Measurements from ENCODE around the gene GIPR. TPM values are rescaled to one million over a fixed set of nuclear protein-coding genes. Genes with fewer than 3 reads are reported as not detected.
"Not testable (repeated sequence)": the region's sequence is repeated elsewhere in the genome, so short reads cannot be mapped to it uniquely, and the experiment has no call there.

Gene GIPR, protein sequence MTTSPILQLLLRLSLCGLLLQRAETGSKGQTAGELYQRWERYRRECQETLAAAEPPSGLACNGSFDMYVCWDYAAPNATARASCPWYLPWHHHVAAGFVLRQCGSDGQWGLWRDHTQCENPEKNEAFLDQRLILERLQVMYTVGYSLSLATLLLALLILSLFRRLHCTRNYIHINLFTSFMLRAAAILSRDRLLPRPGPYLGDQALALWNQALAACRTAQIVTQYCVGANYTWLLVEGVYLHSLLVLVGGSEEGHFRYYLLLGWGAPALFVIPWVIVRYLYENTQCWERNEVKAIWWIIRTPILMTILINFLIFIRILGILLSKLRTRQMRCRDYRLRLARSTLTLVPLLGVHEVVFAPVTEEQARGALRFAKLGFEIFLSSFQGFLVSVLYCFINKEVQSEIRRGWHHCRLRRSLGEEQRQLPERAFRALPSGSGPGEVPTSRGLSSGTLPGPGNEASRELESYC
- 1.6 TPM for total RNA-seq (ENCODE audit: unreplicated experiment)
- long read RNA-seq = 0 reads

DNA sequence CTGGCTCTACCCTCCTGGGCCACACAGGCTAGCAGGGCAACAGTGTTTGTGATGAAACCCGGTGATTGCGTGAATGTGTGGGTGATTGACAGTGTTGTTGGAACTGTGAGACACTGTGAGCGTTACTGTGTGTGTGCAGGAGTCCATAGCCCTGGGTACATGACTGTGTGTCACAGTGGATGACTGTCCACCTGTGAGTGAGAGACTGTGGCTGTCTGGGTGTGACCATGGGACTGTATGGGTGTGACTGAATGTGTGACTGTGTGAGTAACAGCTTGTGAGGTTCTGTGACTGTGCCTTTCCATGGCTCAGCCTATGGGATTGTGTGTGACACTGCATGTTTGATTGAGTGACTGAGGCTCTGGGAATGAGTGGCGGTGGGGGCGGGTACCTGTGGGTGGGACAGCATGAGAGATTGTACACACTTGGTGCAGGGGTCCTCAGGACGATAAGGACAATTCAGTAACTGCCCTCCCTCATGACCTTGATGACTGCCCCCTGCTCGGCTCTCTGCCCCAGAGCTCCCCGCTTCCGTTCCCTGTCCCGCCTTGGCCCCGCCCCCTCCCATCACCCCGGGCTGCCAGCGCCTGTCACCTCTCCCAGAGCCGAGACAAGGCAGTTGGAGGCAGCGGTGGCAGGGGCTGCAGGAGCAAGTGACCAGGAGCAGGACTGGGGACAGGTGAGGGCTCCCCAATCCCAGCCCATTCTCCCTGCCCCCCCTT lies at the start of gene GIPR:
Gene GIPR, plus strand, starts transcription at position 602 of the 722 bp plus-strand sequence. CDS start 1,300 bp downstream, outside the sequence.
- peak within 1 kb of the TSS; percentile 24 for H3K27ac Mint-ChIP-seq (ENCODE audit: unreplicated experiment)
- peak within 1 kb of the TSS; percentile 80 for H3K4me3 Mint-ChIP-seq (ENCODE audit: unreplicated experiment)
- no peaks in the 10 kb centered on the region for H3K9me3 Mint-ChIP-seq (ENCODE audit: unreplicated experiment)
- no peak for DNase-seq (ENCODE audit: low spot score)
- peaks cover 28% of the 10 kb centered on the region for H3K4me1 Mint-ChIP-seq (ENCODE audit: unreplicated experiment)
- TF ChIP-seq, protein P1, sequence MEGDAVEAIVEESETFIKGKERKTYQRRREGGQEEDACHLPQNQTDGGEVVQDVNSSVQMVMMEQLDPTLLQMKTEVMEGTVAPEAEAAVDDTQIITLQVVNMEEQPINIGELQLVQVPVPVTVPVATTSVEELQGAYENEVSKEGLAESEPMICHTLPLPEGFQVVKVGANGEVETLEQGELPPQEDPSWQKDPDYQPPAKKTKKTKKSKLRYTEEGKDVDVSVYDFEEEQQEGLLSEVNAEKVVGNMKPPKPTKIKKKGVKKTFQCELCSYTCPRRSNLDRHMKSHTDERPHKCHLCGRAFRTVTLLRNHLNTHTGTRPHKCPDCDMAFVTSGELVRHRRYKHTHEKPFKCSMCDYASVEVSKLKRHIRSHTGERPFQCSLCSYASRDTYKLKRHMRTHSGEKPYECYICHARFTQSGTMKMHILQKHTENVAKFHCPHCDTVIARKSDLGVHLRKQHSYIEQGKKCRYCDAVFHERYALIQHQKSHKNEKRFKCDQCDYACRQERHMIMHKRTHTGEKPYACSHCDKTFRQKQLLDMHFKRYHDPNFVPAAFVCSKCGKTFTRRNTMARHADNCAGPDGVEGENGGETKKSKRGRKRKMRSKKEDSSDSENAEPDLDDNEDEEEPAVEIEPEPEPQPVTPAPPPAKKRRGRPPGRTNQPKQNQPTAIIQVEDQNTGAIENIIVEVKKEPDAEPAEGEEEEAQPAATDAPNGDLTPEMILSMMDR (IDR thresholded peaks at IDR 0.05; ENCODE audit: unreplicated experiment) = no peak
- peaks cover 28% of the 10 kb centered on the region for H3K27me3 Mint-ChIP-seq (ENCODE audit: unreplicated experiment)
- H3K36me3 Mint-ChIP-seq (ENCODE audit: low read depth, unreplicated experiment) = peaks cover 5% of the 10 kb centered on the region

DNA sequence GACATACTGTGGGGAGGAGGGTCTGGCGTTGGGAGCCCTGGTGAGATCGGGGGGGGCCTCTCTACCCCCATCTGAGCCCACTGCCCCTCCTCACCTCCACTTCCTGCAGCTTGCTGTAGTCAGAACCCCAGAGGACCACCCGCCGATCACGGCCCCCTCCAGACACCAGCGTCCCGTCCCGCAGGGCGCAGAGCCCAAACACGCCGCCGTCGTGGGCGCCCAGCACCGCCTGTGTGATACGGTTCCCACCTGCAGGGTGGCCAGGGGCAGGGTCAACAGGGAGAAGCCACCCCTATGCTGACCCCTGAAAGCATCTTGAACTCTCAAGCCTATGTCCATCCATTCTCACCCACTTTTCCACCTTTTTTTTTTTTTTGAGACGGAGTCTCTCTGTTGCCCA lies 46.6 kb upstream of the GIPR start:
- TF ChIP-seq, protein P1 (IDR thresholded peaks at IDR 0.05; ENCODE audit: unreplicated experiment) = no peak
- H3K27ac Mint-ChIP-seq (ENCODE audit: unreplicated experiment) = no peak overlapping the region
- no peaks in the 10 kb centered on the region for H3K4me1 Mint-ChIP-seq (ENCODE audit: unreplicated experiment)
- H3K36me3 Mint-ChIP-seq (ENCODE audit: low read depth, unreplicated experiment) = peaks cover 12% of the 10 kb centered on the region
- no peak for DNase-seq (ENCODE audit: low spot score)
- H3K9me3 Mint-ChIP-seq (ENCODE audit: unreplicated experiment) = no peaks in the 10 kb centered on the region
- H3K4me3 Mint-ChIP-seq (ENCODE audit: unreplicated experiment) = no peak overlapping the region
- peaks cover 9% of the 10 kb centered on the region for H3K27me3 Mint-ChIP-seq (ENCODE audit: unreplicated experiment)

DNA sequence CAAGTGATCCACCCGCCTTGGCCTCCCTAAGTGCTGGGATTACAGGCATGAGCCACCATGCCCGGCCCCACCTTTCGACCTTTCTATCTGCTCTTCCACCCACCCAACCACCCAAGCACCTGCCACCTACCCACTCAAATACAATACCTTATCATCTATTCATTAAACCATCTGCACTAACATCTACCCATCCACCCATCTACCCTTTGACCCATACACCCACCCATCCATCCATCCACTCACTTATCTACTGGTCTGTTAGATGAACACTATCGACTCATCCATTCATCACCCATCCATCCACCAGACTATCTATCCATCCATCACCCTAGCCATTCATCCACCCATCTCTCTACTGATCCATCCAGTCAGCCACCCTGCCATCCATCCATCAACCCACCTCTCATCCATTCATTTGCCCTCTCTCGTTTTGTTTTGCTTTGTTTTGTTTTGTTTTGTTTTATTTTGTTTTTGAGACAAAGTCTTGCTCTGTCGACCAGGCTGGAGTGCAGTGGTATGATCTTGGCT lies 46.0 kb upstream of the GIPR start:
- Mint-ChIP-seq H3K27me3 (ENCODE audit: unreplicated experiment) (peaks cover 8% of the 10 kb centered on the region), H3K27ac (ENCODE audit: unreplicated experiment) (no peak overlapping the region), H3K4me3 (ENCODE audit: unreplicated experiment) (no peak overlapping the region), H3K36me3 (ENCODE audit: low read depth, unreplicated experiment) (peaks cover 12% of the 10 kb centered on the region), H3K9me3 (ENCODE audit: unreplicated experiment) (no peaks in the 10 kb centered on the region), H3K4me1 (ENCODE audit: unreplicated experiment) (no peaks in the 10 kb centered on the region)
- TF ChIP-seq, protein P1 (IDR thresholded peaks at IDR 0.05; ENCODE audit: unreplicated experiment) = no peak
- DNase-seq (ENCODE audit: low spot score) = no peak

DNA sequence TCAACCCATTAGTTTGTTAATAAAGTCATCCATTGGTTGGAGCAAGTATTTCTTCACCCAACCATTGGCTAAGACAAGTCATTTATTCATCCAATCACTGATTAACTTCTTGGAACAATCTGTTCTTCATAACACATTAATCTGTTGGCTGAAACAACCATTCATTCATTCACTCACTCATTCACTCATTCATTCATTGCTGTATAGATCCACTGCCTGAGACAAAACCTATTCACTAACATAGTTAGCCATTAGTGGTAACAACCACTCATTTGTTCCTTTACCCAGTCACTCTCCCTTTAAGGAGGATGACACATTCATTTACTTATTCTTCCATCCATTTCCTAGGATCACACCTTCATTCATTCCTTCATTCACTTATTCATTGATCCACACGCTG lies 44.0 kb upstream of the GIPR start:
- Mint-ChIP-seq H3K36me3 (ENCODE audit: low read depth, unreplicated experiment) (peaks cover 12% of the 10 kb centered on the region), H3K27ac (ENCODE audit: unreplicated experiment) (no peak overlapping the region), H3K27me3 (ENCODE audit: unreplicated experiment) (peaks cover 13% of the 10 kb centered on the region), H3K4me3 (ENCODE audit: unreplicated experiment) (peak overlapping the region; percentile 17), H3K9me3 (ENCODE audit: unreplicated experiment) (no peaks in the 10 kb centered on the region), H3K4me1 (ENCODE audit: unreplicated experiment) (no peaks in the 10 kb centered on the region)
- TF ChIP-seq, protein P1 (IDR thresholded peaks at IDR 0.05; ENCODE audit: unreplicated experiment) = no peak
- DNase-seq (ENCODE audit: low spot score) = no peak

DNA sequence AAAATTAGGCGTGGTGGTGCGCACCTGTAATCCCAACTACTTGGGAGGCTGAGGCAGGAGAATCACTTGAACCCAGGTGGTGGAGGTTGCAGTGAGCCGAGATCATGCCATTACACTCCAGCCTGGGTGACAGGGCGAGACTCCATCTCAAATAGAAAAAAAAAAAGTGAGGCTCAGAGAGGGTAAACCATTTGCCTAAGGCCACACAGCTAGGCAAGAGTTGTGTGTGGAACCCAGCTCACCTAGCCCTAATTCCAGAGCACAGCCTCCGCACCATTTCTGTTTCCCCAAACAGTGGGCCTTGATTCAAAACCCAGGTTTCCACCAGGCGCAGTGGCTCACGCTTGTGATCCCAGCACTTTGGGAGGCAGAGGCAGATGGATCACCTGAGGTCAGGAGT lies 39.8 kb upstream of the GIPR start:
- not testable (repeated sequence) for H3K4me1 Mint-ChIP-seq (ENCODE audit: unreplicated experiment); H3K9me3 Mint-ChIP-seq (ENCODE audit: unreplicated experiment); H3K4me3 Mint-ChIP-seq (ENCODE audit: unreplicated experiment); DNase-seq (ENCODE audit: low spot score); H3K27ac Mint-ChIP-seq (ENCODE audit: unreplicated experiment)
- H3K36me3 Mint-ChIP-seq (ENCODE audit: low read depth, unreplicated experiment) = peaks cover 12% of the 10 kb centered on the region
- H3K27me3 Mint-ChIP-seq (ENCODE audit: unreplicated experiment) = peaks cover 11% of the 10 kb centered on the region
